HCT116 (cell line): ENCODE measurements around the gene LDHD.

ENCODE experiments used
- CBX3 ChIP-seq: IDR thresholded peaks from 2 replicates; pipeline ENCODE4 v1.6.1; 2012; ENCODE audit warnings: low read depth
- CEBPB ChIP-seq: IDR thresholded peaks from 2 replicates; pipeline ENCODE4 v1.6.1; 2012; ENCODE audit warnings: low read depth
- EZH2 ChIP-seq: fragments of 200-600 bp; sonication (generic); IDR thresholded peaks from 2 replicates; pipeline ENCODE4 v1.6.1; 2017; ENCODE audit warnings: antibody characterized with exemption, mixed run types
- EZH2phosphoT487 ChIP-seq: fragments of 200-600 bp; IDR thresholded peaks from 2 replicates; pipeline ENCODE4 v1.6.1; 2018; ENCODE audit warnings: antibody characterized with exemption, borderline replicate concordance
- POLR2A ChIP-seq: IDR thresholded peaks from 2 replicates; pipeline ENCODE4 v1.7.0; 2011; ENCODE audit warnings: borderline replicate concordance; ENCODE audit not compliant: insufficient read depth, insufficient read length; ENCODE audit errors: extremely low read depth
- REST ChIP-seq: IDR thresholded peaks from 2 replicates; pipeline ENCODE4 v1.6.1; 2012; ENCODE audit warnings: low read depth
- YY1 ChIP-seq: IDR thresholded peaks from 2 replicates; pipeline ENCODE4 v1.6.1; 2011; ENCODE audit warnings: low read length, low read depth, moderate library complexity, mild to moderate bottlenecking; ENCODE audit not compliant: insufficient replicate concordance; ENCODE audit errors: extremely low read depth
- TF ChIP-seq, protein P1 (sequence below), 3 experiments: fragments of 200-600 bp in 1 of 3; sonication (generic) in 1 of 3; IDR thresholded peaks in 2 of 3; conservative IDR thresholded peaks in 1 of 3; 2 replicates each; pipeline ENCODE4 v1.5.1; 2012 to 2017; ENCODE audit warnings: low read depth in 2 of 3, low read length in 2 of 3, antibody characterized with exemption in 1 of 3, borderline replicate concordance in 1 of 3, control low read depth in 1 of 3, mild to moderate bottlenecking in 1 of 3, mixed read lengths in 1 of 3, mixed run types in 1 of 3, moderate library complexity in 1 of 3; ENCODE audit not compliant: insufficient read depth in 1 of 3

- TF ChIP-seq CEBPB (no peak), YY1 (no peak), POLR2A (no peak), EZH2phosphoT487 (no peak), CBX3 (no peak), EZH2 (no peak), REST (no peak)
- TF ChIP-seq, protein P1, sequence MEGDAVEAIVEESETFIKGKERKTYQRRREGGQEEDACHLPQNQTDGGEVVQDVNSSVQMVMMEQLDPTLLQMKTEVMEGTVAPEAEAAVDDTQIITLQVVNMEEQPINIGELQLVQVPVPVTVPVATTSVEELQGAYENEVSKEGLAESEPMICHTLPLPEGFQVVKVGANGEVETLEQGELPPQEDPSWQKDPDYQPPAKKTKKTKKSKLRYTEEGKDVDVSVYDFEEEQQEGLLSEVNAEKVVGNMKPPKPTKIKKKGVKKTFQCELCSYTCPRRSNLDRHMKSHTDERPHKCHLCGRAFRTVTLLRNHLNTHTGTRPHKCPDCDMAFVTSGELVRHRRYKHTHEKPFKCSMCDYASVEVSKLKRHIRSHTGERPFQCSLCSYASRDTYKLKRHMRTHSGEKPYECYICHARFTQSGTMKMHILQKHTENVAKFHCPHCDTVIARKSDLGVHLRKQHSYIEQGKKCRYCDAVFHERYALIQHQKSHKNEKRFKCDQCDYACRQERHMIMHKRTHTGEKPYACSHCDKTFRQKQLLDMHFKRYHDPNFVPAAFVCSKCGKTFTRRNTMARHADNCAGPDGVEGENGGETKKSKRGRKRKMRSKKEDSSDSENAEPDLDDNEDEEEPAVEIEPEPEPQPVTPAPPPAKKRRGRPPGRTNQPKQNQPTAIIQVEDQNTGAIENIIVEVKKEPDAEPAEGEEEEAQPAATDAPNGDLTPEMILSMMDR (IDR thresholded peaks at IDR 0.05 in 2 of 3, conservative IDR thresholded peaks at IDR 0.05 in 1 of 3; ENCODE audit: borderline replicate concordance in 1 of 3, insufficient read depth in 1 of 3, low read depth in 2 of 3, low read length in 2 of 3), result no peak
These were observed 16.0 kb downstream of the LDHD start for GRCh38 chr16:75100603-75100990.
